HG03025 (cell line): Measurements from ENCODE around the gene TNS2.
"Not testable (repeated sequence)": the region's sequence is repeated elsewhere in the genome, so short reads cannot be mapped to it uniquely, and the experiment has no call there.

ENCODE experiments used
- ATAC-seq: cut with Tn5 transposase; IDR thresholded peaks from one replicate; pipeline ENCODE4 v1.9.1; 2021; ENCODE audit warnings: mild to moderate bottlenecking, moderate library complexity; ENCODE audit not compliant: unreplicated experiment, low FRiP score

Gene TNS2, protein sequence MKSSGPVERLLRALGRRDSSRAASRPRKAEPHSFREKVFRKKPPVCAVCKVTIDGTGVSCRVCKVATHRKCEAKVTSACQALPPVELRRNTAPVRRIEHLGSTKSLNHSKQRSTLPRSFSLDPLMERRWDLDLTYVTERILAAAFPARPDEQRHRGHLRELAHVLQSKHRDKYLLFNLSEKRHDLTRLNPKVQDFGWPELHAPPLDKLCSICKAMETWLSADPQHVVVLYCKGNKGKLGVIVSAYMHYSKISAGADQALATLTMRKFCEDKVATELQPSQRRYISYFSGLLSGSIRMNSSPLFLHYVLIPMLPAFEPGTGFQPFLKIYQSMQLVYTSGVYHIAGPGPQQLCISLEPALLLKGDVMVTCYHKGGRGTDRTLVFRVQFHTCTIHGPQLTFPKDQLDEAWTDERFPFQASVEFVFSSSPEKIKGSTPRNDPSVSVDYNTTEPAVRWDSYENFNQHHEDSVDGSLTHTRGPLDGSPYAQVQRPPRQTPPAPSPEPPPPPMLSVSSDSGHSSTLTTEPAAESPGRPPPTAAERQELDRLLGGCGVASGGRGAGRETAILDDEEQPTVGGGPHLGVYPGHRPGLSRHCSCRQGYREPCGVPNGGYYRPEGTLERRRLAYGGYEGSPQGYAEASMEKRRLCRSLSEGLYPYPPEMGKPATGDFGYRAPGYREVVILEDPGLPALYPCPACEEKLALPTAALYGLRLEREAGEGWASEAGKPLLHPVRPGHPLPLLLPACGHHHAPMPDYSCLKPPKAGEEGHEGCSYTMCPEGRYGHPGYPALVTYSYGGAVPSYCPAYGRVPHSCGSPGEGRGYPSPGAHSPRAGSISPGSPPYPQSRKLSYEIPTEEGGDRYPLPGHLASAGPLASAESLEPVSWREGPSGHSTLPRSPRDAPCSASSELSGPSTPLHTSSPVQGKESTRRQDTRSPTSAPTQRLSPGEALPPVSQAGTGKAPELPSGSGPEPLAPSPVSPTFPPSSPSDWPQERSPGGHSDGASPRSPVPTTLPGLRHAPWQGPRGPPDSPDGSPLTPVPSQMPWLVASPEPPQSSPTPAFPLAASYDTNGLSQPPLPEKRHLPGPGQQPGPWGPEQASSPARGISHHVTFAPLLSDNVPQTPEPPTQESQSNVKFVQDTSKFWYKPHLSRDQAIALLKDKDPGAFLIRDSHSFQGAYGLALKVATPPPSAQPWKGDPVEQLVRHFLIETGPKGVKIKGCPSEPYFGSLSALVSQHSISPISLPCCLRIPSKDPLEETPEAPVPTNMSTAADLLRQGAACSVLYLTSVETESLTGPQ (N-terminal part only)

DNA sequence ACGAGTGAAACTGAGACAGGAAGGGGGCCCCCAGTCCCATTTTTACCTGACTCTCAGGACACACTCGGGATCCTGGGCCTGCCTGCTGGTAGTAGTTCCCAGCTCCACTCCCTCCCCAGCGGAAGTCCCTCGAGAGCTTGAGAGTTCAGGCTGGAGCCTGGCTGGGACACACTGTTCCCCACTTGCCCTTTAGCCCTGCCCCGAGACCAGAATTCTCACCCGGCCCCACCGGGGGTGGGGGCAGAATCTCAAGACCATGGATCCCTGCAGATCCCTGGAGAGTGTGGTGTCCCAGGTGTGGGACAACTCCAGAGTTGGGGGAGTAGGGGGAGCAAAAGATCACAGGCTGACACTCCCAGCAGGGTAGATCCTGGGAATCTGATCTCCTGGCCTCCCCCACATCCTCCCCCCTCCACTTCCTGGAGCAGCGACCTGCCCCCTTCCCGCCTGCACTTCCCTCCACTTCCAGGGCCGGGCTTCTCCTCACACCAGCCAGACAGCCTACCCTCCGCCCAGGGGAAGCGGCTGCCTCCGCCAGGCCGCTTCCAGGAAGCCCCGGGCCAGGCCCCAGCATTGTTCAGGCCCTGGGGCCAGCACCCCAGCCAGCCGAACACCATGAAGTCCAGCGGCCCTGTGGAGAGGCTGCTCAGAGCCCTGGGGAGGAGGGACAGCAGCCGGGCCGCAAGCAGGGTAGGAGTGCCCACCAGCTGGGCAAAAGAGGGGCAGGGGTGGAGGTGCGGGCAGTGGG, at the start of gene TNS2:
TSS of gene TNS2 (plus strand) at position 495 of the 748 bp plus-strand sequence. CDS start at position 616, 121 bp downstream.
- ATAC-seq: no peak

- no peak for ATAC-seq
Observed at GRCh38 chr12:53004178-53004577, 45.7 kb upstream of the TNS2 start.

- no peak for ATAC-seq
Observed at GRCh38 chr12:53004582-53004981, 45.3 kb upstream of the TNS2 start.

DNA sequence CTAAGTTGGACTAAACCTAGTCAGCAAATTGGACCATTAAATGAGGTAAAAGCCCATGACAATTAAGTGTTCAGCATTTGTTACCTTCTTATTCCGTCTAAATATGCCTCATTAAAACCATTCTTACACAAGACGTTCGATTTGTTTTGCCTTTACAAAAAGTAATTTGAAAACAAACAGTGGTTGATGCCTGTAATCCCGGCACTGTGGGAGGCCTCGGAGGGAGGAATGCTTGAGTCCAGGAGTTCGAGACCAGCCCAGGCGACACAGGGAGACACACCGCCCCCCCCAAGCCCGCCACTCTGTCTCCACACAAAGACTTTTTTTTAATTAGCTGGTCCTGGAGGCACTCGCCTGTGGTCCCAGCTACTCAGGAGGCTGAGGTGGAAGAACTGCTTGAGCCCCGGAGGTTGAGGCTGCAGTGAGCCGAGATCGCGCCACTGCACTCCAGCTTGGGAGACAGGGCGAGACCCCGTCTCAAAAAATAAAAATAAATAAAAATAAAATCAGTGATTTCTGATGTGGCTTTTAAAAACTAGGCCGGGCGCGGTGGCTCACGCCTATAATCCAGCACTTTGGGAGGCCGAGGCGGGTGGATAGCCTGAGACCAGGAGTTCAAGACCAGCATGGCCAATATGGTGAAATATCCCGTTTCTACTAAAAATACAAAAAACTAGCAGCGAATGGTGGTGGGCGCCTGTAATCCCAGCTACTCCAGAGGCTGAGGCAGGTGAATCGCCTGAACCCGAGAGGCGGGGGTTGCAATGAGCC, 44.5 kb upstream of the TNS2 start:
- ATAC-seq: no peak

- ATAC-seq: peak; percentile 88
Observed at GRCh38 chr12:53005986-53006809, 43.7 kb upstream of the TNS2 start, which contains the start of gene EIF4B. Gene EIF4B, plus strand, starts transcription at chr12:53006456. Its CDS starts 28 bp downstream, at chr12:53006484.

DNA sequence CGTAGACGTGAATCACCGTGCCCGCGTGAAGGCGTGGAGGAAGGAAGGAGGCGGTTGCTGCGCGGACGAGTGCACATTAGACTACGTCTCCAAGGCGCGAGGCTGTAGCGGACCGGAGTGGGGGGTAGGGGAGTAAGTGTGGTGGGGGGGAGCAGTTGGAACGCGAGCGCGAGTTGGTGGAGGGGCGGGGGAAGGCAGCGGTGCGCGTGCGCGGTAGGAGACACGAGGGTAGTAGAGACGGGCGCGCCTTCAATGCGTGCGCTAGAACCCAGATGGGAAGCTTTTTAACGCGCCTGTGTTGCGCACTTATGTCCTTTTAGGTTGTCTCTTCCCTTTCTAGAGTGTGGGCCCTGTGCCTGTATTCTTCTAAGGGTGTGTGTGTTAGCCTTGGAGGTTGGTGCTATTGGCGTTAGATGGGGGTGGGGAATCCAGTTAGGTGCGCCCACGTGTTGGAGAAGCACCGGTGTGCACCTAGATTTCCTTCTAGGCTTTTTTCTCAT, 43.0 kb upstream of the TNS2 start:
- ATAC-seq: no peak

DNA sequence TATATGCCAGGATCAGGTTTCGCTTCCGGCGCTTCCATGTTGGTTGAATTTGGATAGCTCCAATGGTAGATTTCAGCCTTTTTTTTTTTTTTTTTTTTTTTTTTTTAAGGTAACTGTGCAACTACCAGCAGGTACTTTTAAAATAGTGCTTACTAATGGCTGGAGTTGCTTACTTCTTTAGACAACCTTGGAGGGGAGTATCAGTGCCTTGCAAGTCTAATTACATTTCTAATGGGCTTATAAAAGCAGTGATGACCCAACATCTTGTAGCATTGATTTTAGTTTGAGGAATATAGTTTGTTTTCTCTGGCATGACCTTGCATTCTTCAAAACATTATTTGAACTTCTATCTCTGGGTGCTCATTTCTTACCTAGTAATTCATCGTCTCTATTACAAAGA, 42.5 kb upstream of the TNS2 start:
- no peak for ATAC-seq

DNA sequence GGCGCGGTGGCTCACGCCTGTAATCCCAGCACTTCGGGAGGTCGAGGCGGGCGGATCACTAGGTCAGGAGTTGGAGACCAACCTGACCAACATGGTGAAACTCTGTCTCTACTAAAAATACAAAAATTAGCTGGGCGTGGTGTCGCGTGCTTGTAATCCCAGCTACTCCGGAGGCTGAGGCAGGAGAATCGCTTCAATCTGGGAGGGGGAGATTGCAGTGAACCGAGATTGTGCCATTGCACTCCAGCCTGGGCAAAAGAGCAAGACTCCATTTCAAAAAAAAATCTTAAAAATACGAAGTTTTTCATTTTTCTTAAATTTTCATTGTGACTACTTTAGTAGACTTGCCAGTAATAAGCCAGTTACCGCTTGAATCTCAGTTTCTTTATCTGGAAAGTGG, 41.1 kb upstream of the TNS2 start:
- not testable (repeated sequence) for ATAC-seq

- no peak for ATAC-seq
Observed at GRCh38 chr12:53010955-53011354, 38.9 kb upstream of the TNS2 start.

- no peak for ATAC-seq
Observed at GRCh38 chr12:53011889-53012288, 38.0 kb upstream of the TNS2 start.

DNA sequence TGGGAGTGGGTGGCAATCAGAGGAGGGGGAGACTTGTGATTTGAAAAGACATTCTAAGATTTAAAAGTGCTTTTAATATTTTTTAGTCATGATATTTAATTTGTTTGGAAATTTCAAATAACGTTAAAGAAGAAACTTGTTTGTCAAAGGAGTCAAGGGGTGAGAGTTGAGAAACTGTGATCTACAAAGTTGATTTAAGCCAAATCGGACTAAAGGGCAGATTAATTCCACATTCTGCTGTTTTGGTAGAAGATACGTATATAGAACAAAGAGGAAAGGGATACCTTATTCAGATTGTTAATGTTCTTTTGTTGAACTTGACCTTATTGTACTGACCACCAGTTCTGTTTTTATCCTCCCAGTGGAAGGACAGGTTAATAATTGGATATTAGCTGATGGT, 36.9 kb upstream of the TNS2 start:
- ATAC-seq: no peak

- ATAC-seq: no peak
Observed at GRCh38 chr12:53014709-53015108, 35.2 kb upstream of the TNS2 start.

- no peak for ATAC-seq
Observed at GRCh38 chr12:53025250-53025649, 24.6 kb upstream of the TNS2 start.

DNA sequence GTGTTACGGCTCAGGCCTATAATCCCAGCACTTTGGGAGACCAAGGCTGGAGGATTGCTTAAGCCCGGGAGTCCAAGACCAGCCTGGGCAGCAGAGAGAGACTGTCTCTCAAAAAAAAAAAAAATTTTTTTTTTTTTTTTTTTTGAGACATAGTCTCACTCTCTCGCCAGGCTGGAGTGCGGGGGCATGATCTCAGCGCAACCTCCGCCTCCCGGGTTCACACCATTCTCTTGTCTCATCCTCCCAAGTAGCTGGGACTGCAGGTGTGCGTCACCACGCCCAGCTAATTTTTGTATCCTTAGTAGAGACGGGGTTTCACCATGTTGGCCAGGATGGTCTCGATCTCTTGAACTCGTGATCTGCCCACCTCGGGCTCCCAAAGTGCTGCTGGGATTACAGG, 22.9 kb upstream of the TNS2 start:
- not testable (repeated sequence) for ATAC-seq

DNA sequence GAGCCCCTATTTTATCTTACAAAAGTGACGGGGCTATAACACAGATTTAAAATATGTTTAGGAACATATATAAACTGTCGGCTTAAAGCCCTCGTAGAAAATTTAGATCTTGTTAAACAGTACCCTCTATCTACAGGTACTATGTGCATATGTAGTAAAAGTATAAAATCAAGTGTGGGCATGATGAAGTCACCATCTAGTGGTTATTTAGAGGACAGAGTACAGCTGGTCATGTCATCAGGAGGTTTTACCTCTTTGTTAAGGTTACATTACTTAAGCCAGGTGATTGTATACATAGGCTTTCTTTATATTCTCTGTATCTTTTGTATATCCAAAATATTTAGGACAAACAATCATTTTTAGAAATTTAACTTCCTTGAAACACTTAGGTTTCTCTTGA, 18.2 kb upstream of the TNS2 start:
- no peak for ATAC-seq

DNA sequence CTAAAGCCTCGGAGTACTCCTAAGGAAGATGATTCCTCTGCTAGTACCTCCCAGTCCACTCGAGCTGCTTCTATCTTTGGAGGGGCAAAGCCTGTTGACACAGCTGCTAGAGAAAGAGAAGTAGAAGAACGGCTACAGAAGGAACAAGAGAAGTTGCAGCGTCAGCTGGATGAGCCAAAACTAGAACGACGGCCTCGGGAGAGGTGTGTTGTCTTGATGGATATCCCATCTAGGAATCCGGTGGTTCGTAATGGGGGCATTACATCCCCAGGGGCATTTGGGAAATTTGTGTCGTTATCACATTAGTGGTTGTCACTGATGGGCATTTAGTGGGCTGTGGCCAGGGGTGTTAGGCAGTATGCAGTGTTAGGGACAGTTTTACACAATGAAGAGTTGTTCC, 16.0 kb upstream of the TNS2 start:
- ATAC-seq: not testable (repeated sequence)

DNA sequence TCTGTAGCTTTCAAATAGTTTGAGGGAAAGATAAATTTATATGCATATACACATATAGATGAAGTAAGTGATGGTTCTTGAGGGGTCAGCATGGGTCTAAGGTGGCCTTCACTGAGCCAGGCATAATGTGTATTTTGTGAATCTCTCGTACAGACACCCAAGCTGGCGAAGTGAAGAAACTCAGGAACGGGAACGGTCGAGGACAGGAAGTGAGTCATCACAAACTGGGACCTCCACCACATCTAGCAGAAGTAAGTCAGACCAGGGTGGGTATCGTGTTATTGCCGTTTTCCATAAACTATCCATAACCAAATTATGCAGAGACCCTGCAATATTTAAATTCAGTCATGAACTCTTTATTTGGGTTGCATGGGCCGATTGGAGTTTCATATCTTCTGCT, 15.4 kb upstream of the TNS2 start:
- ATAC-seq: no peak

DNA sequence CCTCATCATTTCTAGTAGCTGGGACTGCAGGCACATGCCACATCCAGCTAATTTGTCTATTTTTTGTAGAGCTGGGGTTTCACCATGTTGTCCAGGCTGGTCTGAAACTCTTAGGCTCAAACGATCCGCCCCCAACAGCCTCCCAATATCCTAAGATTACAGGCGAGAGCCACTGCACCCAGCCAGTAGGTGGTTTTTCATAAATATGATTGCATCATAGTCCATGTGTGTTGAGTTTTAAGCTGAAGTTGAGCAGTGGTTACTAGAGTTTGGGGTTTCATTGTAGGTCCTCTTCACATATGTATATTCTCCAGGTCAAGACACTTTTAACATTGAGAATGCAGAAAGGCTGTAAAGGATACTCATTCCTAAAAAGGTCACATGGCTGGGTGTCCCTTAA, 13.1 kb upstream of the TNS2 start:
- no peak for ATAC-seq
